Gastroesophageal sphincter (tissue), 4 donors: ENCODE measurements around the gene PTAFR. TPM values are rescaled to one million over a fixed set of nuclear protein-coding genes. Genes with fewer than 3 reads are reported as not detected.
A peak's percentile ranks its signal among the peaks of the same experiment; 100 is the strongest.

Experiments used
- ATAC-seq: fragments of 150-250 bp; one replicate; pipeline ENCODE4 v1.9.1; 2016; ENCODE audit warnings: mild to moderate bottlenecking, moderate library complexity
- H3K27ac ChIP-seq, 4 donors: fragments of 200-600 bp; sonication (generic) in 3 of 4; 1 replicate in 3 of 4; 2 replicates in 1 of 4; pipeline ENCODE4 v1.5.1; 2016 to 2019
- H3K27me3 ChIP-seq: fragments of 200-600 bp; sonication (generic); one replicate; pipeline ENCODE4 v1.5.1; 2019
- H3K36me3 ChIP-seq, 2 donors: fragments of 200-600 bp; sonication (generic); one replicate each; pipeline ENCODE4 v1.5.1; 2019; ENCODE audit warnings: control low read depth in 1 of 2
- H3K4me1 ChIP-seq, 3 donors: fragments of 200-600 bp; sonication (generic); 1 replicate in 2 of 3; 2 replicates in 1 of 3; pipeline ENCODE4 v1.5.1; 2016 to 2019; ENCODE audit warnings: control low read depth in 2 of 3
- H3K4me3 ChIP-seq, 2 donors: fragments of 200-600 bp; sonication (generic); one replicate each; pipeline ENCODE4 v1.5.1; 2019; ENCODE audit warnings: mild to moderate bottlenecking in 1 of 2, moderate library complexity in 1 of 2
- H3K9me3 ChIP-seq, 3 donors: fragments of 200-600 bp; sonication (generic); one replicate each; pipeline ENCODE4 v1.5.1; 2017 to 2019; ENCODE audit warnings: control low read depth in 2 of 3
- EP300 ChIP-seq: sonication (generic); formaldehyde crosslinking; IDR thresholded peaks from one replicate; pipeline ENCODE4 v1.6.1; 2017; ENCODE audit warnings: antibody characterized with exemption, mild to moderate bottlenecking
- POLR2A ChIP-seq, 2 donors: fragments of 450-650 bp; IDR thresholded peaks; one replicate each; pipeline ENCODE4 v1.6.1; 2017; ENCODE audit warnings: antibody characterized with exemption in 2 of 2, mild to moderate bottlenecking in 2 of 2, moderate library complexity in 1 of 2
- POLR2AphosphoS5 ChIP-seq: sonication (generic); formaldehyde crosslinking; IDR thresholded peaks from one replicate; pipeline ENCODE4 v1.6.1; 2017; ENCODE audit warnings: antibody characterized with exemption
- WGBS, 2 donors: methylation state at CpG; one replicate each; pipeline ENCODE4 v1.1.5; 2018; ENCODE audit warnings: low coverage in 1 of 2; 5-methylcytosine and 5-hydroxymethylcytosine counted together
- total RNA-seq, 4 donors: library from RNA; depleted of rRNA; stranded (reverse); fragments of >200 nt; gene quantifications; one replicate each; pipeline ENCODE4 v1.1.0, GENCODE V29; 2016
- TF ChIP-seq, protein P1 (sequence below), 4 experiments: fragments of 200-600 bp in 2 of 4; fragments of 450-650 bp in 2 of 4; sonication (generic) in 1 of 4; IDR thresholded peaks; one replicate each; pipeline ENCODE4 v1.5.1; 2017 to 2019; ENCODE audit warnings: antibody characterized with exemption in 4 of 4, mild to moderate bottlenecking in 2 of 4, moderate library complexity in 2 of 4

The PTAFR gene
- total RNA-seq, 4 donors from 2014 or later, result 3.3 to 8.8 (median 4.9) TPM

DNA sequence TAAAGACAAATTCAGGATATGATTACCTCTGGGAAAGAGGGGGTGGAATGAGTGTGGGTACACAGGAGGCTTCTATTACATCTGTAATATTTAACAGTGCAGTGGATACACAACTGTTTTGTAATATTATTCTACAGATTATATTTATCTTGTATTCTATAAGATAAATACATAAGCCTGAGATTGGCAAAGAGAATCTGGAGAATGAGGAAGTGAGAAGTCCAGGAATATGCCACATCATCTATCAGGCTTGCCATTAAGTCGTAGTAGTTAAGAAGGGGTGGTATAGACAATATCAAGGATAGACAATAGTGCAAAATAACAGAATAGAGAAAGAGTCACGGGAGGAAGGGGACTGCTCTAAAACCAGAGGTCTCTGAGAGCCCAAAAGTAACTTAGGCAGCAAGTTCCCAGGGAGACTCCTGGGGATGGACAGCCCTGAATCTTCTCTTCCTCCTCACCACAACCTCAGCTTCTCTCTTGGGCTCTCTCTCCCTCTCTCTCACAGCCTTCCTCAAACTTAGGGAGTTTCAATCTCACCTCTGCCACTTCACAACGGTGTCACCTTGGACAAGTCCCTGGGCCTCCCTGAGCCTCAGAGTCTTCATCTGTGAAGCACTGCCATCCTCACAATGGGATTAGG is 14.0 kb upstream of the PTAFR start:
- TF ChIP-seq EP300, result no peak
- TF ChIP-seq POLR2A (IDR thresholded peaks at IDR 0.05), result no peak
- TF ChIP-seq, protein P1, sequence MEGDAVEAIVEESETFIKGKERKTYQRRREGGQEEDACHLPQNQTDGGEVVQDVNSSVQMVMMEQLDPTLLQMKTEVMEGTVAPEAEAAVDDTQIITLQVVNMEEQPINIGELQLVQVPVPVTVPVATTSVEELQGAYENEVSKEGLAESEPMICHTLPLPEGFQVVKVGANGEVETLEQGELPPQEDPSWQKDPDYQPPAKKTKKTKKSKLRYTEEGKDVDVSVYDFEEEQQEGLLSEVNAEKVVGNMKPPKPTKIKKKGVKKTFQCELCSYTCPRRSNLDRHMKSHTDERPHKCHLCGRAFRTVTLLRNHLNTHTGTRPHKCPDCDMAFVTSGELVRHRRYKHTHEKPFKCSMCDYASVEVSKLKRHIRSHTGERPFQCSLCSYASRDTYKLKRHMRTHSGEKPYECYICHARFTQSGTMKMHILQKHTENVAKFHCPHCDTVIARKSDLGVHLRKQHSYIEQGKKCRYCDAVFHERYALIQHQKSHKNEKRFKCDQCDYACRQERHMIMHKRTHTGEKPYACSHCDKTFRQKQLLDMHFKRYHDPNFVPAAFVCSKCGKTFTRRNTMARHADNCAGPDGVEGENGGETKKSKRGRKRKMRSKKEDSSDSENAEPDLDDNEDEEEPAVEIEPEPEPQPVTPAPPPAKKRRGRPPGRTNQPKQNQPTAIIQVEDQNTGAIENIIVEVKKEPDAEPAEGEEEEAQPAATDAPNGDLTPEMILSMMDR (IDR thresholded peaks at IDR 0.05), result no peak
- TF ChIP-seq POLR2AphosphoS5, result no peak
- Histone ChIP-seq H3K4me3 (no peak overlapping the region), H3K9me3 (no peaks in the 10 kb centered on the region), H3K4me1 (no peaks in the 10 kb centered on the region), H3K27ac (no peak overlapping the region), H3K27me3 (no peaks in the 10 kb centered on the region), H3K36me3 (no peaks in the 10 kb centered on the region)
- no peak for ATAC-seq
- WGBS, 2 donors, result 66 to 69% methylated on average over 2 of the region's 3 CpGs

DNA sequence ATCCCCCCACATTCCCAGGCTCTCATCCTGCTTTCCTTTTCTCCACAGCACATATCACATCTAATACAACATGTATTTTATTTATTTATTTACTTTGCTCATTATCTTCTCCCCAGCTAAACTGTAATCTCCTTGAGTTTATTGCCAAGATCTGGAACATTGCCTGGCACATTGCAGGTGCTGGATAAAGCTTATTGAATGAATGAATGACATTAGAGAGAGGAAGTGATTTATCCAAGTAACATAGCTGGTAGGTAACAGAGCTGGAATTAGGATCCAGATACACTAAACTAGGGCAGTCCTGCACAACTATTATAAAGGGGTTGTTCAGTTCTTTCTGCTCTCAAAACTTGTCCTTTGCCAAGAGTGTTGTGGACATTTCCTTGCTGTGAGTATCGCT is 8.6 kb upstream of the PTAFR start:
- WGBS, 2 donors, result 90 to 100% methylated on average over 1 of the region's 1 CpG
- no peaks in the 10 kb centered on the region for H3K4me1 ChIP-seq
- TF ChIP-seq POLR2AphosphoS5 (no peak), EP300 (no peak), POLR2A (IDR thresholded peaks at IDR 0.05) (no peak)
- no peak for ATAC-seq
- no peak overlapping the region for H3K4me3 ChIP-seq
- H3K27ac ChIP-seq, result no peak overlapping the region
- no peaks in the 10 kb centered on the region for H3K9me3 ChIP-seq
- no peaks in the 10 kb centered on the region for H3K27me3 ChIP-seq
- no peaks in the 10 kb centered on the region for H3K36me3 ChIP-seq

DNA sequence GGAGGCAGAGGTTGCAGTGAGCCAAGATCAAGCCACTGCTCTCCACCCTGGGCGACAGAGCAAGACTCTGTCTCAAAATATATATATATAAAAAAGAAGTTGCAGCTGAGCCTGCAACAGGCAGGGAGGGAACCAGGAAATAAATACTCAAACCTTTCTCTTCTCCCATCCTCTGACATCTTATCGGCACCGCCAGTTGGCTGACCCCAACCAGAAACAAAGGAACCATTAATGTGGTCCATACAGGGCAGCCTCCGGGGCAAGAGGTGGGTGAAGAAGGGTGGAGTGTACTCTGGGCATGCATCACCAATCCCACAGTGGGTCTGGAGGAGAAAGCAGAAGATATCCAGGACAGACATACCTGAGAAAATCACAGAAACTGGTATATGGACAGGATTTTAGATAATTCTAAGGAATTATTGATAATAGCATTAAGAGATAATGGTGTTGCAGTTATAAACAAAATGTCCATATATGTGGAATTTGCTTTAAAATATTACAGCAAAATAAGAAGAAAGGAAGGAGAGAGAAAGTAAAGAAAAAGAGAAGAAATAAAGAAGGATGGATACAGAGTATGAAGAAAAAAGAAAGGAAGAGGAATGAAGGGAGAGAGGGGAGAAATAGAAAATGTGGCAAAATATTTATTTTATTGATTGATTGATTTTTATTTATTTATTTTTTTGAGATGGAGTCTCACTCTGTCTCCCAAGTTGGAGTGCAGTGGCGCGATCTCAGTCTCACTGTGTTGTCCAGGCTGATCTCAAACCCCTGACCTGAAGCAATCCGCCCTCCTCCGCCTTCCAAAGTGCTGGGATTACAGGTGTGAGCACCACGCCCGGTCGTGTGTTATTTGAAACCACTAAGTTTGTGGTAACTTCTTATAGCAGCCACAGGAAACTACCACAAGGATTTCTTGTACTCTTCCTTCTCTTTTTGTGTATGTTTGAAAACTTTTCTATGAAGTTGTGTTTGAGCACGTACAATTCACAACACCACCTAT is 4.1 kb upstream of the PTAFR start:
- TF ChIP-seq, protein P1 (IDR thresholded peaks at IDR 0.05), result no peak
- TF ChIP-seq EP300 (no peak), POLR2A (IDR thresholded peaks at IDR 0.05) (no peak), POLR2AphosphoS5 (no peak)
- no peak overlapping the region for H3K27ac ChIP-seq
- no peaks in the 10 kb centered on the region for H3K9me3 ChIP-seq
- H3K36me3 ChIP-seq, result no peaks in the 10 kb centered on the region
- WGBS, 2 donors, result 63 to 71% methylated on average over 4 to 12 of the region's 12 CpGs
- H3K27me3 ChIP-seq, result peaks cover 10% of the 10 kb centered on the region
- H3K4me3 ChIP-seq, result no peak overlapping the region
- no peak for ATAC-seq
- no peaks in the 10 kb centered on the region for H3K4me1 ChIP-seq

- Histone ChIP-seq H3K27me3 (peaks cover 10% of the 10 kb centered on the region), H3K4me1 (no peaks in the 10 kb centered on the region), H3K36me3 (no peaks in the 10 kb centered on the region), H3K27ac (no peak overlapping the region), H3K9me3 (no peaks in the 10 kb centered on the region), H3K4me3 (no peak overlapping the region)
- 84 to 90% methylated on average over 7 to 15 of the region's 15 CpGs for WGBS, 2 donors
- ATAC-seq, result no peak
- no peak for TF ChIP-seq POLR2A (IDR thresholded peaks at IDR 0.05)
- TF ChIP-seq EP300, result no peak
- TF ChIP-seq, protein P1 (IDR thresholded peaks at IDR 0.05), result no peak
These were observed 2.4 kb upstream of the PTAFR start for GRCh38 chr1:28178690-28179485.

DNA sequence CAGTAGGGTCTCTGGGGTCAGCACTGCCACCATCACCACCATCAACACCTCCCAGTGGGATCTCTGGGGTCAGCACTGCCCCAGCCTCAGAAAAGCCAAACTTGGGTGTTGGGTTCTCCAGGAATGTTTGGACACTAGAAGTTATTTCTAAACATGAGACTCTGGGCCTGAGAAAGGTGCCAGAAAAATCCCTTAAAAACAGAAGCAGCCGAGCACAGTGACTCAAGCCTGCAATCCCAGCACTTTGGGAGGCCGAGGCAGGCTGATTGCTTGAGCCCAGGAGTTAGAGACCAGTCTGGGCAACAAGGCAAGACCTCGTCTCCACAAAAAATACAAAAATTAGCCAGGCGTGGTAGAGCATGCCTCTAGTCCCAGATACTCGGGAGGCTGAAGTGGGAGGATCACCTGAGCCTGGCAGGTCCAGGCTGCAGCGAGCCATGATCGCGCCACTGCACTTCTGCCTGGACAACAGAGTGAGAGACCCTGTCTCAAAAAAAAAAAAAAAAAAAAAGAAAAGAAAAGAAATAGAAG is 470 bp downstream of the PTAFR start:
- WGBS, 2 donors, result 92 to 93% methylated on average over 2 to 5 of the region's 8 CpGs
- TF ChIP-seq, protein P1 (IDR thresholded peaks at IDR 0.05), result no peak
- TF ChIP-seq POLR2AphosphoS5, result no peak
- TF ChIP-seq EP300, result no peak
- TF ChIP-seq POLR2A (IDR thresholded peaks at IDR 0.05), result no peak
- no peak for ATAC-seq
- Histone ChIP-seq H3K36me3 (no peaks in the 10 kb centered on the region), H3K27me3 (peaks cover 10% of the 10 kb centered on the region), H3K27ac (peak overlapping the region in 1 of 4 donors; percentile 51), H3K4me1 (no peaks in the 10 kb centered on the region), H3K9me3 (no peaks in the 10 kb centered on the region), H3K4me3 (peak overlapping the region in 1 of 2 donors; percentile 24)
